ENCODE results near the gene CRYBG2.

DNA sequence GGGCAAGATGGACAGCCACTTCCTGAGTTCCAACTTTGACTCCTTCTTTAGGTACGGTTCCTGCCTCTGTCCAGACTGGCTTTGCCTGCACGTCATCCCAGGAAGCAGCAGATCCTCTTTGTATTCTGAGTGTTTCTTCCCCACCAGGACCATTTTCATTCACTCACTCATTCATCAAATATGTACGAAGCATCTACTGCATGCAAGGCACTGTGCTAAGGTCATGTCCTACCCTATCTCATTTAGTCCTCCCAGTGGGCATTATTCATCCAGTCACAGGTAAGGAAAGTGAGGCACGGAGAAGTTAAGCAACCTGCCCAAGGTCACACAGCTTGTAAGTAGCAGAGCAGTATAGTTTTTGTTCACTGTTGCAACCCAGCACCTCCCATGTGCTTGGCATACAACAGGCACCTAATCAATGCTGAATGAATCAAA lies 13.9 kb downstream of the CRYBG2 start:
- TF ChIP-seq CTCF (IDR thresholded peaks at IDR 0.05) (no peak), TCF7L2 (IDR thresholded peaks at IDR 0.05; ENCODE audit: low read depth, low read length) (no peak), SIN3A (IDR thresholded peaks at IDR 0.05; ENCODE audit: borderline replicate concordance, insufficient read depth, low read depth, low read length) (no peak), POLR2AphosphoS5 (IDR thresholded peaks at IDR 0.05; ENCODE audit: low read depth, low read length) (no peak)
- TF ChIP-seq, protein P1, sequence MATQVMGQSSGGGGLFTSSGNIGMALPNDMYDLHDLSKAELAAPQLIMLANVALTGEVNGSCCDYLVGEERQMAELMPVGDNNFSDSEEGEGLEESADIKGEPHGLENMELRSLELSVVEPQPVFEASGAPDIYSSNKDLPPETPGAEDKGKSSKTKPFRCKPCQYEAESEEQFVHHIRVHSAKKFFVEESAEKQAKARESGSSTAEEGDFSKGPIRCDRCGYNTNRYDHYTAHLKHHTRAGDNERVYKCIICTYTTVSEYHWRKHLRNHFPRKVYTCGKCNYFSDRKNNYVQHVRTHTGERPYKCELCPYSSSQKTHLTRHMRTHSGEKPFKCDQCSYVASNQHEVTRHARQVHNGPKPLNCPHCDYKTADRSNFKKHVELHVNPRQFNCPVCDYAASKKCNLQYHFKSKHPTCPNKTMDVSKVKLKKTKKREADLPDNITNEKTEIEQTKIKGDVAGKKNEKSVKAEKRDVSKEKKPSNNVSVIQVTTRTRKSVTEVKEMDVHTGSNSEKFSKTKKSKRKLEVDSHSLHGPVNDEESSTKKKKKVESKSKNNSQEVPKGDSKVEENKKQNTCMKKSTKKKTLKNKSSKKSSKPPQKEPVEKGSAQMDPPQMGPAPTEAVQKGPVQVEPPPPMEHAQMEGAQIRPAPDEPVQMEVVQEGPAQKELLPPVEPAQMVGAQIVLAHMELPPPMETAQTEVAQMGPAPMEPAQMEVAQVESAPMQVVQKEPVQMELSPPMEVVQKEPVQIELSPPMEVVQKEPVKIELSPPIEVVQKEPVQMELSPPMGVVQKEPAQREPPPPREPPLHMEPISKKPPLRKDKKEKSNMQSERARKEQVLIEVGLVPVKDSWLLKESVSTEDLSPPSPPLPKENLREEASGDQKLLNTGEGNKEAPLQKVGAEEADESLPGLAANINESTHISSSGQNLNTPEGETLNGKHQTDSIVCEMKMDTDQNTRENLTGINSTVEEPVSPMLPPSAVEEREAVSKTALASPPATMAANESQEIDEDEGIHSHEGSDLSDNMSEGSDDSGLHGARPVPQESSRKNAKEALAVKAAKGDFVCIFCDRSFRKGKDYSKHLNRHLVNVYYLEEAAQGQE (IDR thresholded peaks at IDR 0.05; ENCODE audit: insufficient read depth in 1 of 2, low read depth in 2 of 2, low read length in 1 of 2) = no peak

Data from Panc1 (cell line).